ENCODE measurements around the gene ELFN1.

ELFN1 gene

DNA sequence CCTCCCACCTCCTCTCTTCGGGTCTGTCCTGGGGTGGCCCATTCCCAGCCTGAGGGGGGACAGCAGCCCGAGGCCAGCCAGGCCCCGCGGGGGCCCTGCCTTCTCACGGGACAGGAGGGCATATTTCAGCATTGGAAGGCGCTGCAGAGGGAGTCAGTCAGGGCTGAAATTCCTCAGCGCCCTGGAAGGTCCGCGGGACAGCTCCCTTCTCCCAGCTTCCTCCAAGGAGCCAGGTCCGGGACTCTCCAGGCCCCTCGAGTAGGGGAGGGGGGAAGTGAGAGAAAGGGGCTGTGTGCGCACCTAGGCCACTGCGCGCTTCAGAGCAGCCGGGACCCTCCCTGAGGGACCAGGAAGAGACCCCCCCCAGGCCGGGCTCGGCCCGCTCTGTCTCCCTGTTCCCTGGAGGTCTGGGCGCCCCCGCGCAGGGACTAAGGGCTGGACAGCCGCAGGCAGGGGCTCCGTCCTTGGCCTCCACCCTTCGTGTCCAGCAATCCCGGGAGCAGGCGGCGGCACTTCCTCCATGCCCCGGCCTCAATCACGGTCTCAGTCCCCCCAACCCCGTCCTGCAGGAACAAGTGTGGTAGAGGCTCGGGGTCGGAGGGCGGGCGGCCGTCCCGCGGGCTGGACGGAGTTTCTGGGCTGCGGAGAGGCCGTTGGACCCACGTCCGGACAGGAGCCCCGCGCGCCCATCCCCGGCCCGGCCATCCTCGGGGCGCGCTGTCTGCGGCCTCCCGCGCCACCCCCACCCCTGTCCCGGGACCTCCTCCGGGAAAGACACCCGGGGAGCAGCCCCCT is 6.0 kb upstream of the ELFN1 start:
- peak; percentile 59 for DNase-seq (ENCODE audit: low spot score)

DNA sequence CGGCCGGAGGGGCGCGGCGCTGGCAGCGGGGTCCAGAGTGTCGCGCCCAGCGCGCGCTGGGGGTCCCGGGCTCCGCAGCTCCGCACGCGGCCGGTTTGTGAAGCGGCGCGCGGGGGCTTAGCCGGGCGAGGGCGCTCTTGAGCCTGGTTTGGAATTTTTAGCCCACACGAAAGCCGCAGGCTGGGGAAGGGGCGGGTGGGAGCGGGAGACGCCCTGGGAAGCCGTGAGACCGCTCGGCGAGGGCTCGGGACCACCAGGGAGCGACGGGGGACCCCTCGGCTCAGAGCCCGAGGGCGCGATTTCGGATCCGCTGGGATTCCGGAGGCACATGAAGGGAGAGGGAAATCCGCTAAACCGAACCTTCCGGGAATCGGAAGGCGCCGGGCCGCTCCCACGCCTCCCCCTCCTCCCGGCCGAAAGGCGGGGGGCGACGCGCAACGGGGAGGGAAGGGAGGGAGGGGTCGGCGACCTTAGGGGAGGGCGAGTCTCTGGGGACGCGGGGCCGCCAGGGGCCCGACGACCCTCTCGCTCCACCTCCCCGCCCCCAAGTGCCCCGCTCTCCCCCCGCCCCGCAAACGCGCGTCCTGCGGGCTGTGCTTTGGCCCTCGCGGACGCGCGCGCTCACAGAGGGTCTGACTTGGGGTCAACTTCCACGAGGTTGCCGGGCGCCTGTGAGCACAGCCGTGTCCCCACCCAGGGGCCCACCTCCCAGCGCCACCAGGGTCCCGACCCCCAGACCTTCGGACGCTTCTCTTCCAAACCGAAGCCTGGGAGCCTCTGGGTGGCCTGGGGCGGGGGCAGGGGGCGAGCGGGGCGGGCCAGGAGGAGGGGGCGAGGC is 5.1 kb upstream of the ELFN1 start:
- peak; percentile 93 for DNase-seq (ENCODE audit: low spot score)

DNA sequence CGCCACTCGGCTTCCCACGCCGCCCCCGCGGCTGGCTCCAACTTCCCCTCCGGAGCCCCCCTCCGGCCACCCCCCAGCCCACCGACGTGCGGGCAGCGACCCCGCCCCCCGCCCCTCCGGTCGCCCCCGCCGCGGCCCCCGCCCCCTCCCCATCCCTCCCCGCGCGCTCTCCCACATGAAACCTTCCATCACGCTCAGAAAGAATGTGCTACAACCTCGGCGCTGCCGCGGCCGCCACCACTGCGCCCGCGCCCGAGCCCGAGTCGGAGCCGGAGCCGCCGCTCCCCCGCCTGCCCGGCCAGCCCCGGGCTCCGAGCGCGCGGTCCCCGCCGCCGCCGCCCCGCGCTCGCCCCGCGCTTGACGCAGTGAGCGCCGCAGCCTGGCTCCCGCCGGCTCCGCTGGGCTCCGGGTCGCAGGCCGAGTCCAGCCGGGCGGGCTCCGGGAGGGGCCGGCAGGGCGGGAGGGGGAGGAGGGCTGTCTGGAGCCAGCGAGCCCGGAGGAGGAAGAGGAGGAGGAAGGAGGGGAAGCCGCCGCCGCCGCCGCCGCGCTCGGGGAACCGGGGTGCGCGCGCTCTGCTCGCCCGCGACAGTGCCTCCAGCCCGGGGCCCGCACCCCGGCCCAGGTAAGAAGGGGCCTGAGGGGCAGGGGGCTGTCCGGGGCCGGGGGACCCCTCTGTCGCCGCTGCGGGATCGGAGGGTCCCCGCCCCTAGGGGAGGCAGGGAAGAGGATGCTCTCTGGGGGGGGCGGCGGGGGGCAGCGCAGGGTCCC is 4.3 kb upstream of the ELFN1 start:
- DNase-seq (ENCODE audit: low spot score): peak; percentile 73

DNA sequence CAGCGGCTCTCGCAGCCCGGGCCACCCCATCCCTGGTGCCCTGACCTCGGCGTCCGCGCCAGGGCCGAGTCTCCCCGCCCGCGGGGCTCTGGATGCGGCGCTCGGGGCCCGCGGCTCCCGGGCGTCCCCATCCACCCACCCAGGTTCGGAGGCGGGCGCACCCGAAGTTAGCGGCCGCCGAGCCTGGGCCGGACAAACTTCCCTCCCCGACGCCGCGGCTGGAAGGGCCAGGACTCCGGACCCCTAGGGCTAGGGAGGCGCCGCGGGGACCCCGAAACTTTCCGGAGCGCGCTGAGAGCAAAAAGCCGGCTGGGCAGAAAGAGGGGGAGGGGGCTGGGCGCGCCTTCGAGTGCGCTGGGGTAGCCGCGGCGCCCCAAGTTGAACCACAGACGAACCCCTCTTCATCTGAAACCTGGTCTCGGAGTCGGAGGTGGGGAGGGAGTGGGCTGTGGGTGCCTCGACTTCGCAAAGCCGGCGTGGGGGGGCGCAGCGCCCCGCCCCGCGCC is 3.7 kb upstream of the ELFN1 start:
- peak; percentile 65 for DNase-seq (ENCODE audit: low spot score)

DNA sequence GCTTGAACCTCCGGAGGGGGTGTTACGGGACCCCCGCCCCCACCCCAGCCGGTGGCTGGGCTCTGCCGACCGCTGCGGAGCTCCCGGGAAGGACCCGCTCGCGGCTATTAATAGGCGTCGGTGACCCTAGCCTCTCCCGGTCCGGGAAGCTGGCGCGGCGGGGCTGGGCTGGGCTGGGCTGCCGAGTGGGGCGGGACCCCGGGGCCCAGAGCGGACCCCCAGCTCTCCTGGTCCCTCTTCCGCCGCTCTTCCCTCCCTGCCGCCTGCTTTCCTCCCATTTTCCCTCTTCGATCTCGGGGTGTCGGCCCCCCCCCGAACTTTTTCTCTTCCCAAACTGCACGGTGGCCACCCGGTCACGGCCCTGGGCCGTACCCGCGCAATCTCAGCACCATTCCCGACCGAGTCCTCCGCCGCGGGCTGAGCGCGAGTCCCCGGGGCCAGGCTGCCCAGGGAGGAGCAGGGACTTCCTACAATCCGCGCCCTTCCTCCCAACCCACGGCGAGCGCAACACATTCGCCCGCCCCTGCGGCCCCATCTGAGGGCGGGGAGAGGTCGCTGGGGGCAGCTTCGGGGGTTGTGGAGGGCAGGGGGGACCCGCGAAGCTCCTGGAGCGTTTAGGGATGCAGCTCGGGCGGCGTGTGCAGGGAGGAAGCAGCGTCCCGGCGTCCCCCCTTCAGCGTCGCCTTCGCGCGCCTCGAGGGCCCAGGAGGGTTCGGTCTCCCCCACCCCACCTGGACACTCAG is 3.1 kb upstream of the ELFN1 start:
- DNase-seq (ENCODE audit: low spot score): peak; percentile 66

DNA sequence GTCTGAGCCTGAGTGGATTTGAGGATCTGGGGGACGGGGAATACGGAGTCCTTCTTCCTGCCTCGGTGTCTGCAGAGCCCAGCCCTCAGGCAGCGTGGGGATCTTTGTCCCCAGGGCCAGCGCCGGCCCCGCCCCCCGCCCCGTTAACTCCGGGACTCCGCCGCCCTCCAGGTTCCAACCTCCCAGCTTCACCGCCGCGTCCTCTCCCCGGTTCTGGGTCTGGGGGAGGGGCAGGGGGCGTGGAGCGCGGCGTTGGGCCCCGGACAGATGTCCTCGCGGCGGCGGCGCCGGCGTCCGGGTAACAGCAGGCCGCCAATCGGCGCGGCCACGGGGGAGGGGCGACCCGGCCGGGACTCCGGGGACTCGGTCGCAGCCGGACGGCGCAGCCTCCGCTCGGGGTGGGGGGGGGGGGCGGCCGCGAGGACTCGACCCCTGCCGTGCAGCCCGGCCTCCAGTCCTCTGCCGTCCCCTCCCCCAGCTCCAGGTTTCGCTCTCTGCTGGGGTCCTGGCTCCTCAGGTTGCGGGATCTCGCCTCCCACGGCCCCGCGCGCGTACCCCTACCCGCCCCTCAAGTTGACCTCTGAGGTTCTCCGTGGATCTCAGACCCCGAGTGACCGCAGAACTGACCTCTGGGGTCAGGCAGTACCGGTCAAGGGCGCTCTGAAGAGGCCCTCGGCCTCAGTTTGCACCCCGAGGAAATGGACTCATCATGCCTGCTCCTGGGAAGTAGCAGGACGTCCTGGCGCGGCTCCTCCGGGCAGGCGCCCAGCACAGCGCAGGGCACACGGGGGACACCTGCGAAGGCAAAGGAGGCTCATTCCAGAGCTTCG is 2.3 kb upstream of the ELFN1 start:
- DNase-seq (ENCODE audit: low spot score): peak; percentile 78

DNA sequence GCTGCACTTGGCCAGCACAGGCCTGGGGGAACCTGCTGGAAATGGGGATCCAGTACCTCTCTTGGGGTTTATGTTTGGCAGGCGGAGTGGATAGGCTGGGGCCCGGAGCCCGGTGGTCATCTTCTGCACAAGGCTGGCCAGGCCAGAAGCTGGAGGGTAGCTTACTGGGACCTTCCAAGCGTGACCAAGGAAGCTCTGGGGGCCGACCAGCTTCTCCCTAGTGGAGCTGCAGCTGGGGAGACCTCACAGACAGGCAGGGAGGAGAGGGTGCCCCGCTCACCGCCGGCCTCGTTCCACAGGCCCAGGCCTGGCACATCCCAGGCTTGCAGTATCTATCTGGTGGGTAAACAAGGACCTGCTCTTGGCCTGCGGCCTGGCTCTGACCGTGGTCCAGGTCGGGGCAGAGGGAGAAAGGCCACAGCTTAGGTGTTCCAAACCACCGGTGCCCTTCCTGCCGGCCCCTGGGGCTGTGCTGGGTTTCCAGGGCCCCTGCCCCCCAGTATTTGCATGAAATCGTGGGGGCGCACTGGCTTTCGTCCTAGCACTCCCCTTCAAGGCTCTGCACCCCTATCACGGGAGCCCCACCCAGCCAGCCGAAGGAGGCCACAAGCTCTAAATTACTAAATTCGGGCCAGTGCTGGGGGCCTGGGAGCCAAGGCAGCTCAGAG is 1.5 kb upstream of the ELFN1 start:
- DNase-seq (ENCODE audit: low spot score): peak; percentile 78

DNA sequence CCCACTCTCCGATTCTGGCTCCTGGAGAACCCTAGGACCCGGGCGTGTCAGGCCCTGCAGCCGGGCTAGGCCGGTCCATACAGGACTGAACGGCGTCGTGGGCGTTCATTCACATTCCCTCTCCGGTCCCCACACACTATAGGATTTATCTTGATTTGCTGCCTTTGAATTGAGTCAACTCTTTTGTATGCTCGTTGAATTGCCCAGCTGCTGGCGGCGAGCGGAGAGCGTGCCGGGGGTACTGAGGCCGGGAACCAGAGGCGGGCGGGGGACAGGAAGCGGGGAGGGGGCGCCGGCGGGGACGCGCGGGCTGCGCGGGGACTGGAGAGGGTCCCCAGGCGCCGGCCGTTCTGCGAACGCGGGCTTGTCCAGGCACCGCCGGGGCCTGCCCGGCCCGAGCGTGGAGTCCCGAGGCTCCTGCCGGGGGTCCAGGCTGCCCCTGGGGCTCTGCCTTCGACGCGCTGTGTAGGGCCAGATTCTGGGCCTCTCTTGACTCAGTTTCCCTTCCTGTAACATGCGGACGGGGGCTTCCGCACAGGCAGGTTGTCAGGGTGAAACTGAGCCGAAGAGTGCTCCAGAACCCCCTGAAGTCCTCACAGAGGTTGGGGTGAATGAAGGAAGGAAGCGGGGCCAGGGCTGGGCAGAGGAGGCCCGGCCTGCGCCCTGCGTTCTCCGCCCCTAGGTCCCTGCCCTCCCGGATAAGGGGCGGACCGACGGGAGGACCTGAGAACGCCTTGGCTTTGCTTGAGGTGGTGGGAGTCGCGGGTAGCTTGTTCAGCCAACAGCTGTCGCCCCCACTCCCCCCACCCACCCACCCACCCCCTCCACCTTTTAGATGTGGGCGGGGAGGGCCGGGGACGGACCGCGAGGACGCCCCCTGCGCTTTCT is 769 bp upstream of the ELFN1 start:
- no peak for DNase-seq (ENCODE audit: low spot score)

DNA sequence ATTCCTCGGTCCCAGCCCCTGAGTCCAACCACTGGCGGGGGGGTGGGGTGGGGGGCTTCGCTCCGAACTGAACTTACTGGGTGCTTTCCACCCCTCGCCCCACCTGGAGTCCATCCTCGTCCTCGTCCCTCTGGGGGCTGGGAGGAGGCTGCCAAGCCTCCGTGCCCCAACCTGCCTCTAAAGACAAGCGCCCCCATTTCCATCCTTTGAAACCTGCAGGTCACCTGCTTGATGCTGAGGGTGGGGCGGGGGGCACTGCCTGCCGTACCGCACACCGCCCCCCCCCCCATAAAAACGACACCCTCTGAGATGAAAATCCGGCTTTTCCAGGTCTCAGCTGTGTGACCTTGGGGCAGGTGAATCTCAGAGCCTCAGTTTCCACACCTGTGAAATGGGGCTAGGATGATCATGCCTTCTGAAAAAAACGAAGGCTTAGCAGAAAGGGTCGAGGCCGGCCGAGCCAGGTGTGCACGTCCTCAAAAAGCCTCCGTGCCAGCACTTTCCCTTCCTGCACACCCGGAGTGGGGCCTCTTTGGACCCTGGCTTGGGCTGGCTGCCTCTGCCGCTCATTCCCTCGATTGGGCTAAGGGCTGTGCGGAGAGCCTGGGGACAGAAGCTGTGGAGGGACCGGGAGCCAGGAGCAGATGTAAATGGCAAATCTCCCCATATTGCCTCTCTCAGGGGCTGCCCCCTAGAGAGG is 967 bp downstream of the ELFN1 start:
- DNase-seq (ENCODE audit: low spot score): peak; percentile 50

DNA sequence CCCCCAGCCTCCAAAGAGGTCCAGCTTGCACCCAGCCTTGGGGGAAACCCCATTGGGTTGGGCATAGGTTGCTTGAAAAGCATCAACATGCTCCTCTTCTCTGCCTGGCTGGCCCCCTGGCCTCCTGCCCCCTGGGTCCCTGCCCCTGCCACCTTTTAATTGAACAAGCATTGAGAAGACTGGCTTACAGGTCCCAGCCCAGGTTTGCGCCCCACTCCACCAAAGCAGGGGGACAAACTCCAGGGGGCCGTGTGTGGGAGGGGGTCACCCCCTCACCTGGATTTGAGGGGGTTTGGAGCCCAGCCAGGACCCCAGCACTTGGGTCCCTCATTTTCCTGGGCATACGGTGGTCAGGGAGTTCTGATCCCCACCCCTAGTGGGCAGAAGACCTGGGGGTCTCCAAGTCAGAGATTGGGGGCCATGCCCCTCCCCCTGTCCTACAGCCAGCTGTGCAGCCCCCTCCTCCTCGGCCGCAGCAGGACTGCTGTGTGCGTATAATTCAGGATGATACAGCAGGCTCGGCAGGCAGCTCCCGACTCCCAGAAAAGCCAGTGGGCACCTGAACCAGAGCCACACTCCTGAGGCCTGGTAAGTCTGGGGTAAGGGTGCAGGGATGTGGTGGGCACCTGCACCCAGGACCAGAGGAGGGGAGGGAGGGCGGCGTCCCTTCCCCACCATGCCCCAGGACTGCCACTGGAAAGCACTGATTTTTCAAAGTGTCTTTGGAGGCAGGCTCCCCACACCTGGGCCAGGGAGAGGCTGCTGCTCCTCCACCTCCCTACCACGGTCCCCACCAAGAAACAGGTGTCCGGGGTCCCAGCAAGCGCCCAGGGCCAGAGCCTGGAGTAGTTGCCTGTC is 1.7 kb downstream of the ELFN1 start:
- DNase-seq (ENCODE audit: low spot score): peak; percentile 43

DNA sequence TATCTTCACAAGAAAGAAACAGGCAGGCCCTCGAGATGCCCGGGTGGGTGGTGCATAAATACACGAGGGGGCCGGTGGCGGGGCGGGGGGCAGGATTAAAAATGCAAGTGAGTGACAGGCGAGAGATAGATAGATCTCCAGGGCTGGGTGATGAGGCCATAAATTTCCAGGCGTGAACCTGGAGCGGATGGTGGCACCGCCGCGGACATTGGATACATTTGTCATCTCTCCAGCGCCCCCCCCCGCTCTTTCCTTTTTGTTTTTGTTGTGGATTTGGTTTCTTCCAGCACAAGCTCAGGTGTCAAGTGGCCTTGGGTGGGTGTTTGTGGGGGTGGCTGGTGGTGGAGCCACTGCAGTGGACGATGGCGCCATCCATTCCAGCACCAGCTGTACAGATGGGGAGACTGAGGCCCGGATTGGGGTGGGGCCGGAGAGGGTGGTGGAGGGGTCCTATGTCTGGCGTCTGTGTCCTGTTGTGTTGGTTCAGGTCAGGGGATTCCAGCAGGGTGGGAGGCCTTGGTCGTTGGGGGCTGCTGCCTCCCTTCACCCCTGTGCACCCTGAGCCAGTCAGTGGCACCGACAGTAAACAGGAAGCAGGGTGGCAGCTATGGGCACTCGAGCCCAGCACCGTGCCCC is 2.9 kb downstream of the ELFN1 start:
- DNase-seq (ENCODE audit: low spot score): peak; percentile 41

DNA sequence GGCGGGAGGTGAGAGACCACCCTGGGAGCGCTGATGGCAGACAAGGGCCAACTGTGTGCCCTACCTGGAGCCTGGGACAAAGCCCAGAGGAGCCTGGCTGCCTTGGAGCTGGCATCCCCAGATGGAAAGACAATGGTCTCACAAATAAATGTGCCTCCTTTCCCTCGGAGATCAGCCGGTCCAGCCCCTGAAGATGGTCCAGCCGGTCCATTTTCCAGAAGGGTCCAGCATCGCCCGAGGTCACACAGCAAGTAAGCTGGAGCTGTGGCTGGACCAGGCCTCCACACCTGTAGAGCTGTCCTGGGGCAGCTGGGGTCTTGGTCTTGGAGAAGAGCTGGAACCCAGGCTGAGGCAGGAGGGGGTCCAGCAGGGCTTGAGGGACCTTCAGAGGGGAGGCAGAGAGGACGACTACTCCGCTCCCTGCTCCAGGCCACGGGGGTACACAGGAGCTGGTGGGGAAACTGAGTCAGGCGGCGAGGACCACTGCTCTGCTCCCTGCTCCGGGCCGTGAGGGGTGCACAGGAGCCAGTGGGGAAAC is 3.6 kb downstream of the ELFN1 start:
- no peak for DNase-seq (ENCODE audit: low spot score)

DNA sequence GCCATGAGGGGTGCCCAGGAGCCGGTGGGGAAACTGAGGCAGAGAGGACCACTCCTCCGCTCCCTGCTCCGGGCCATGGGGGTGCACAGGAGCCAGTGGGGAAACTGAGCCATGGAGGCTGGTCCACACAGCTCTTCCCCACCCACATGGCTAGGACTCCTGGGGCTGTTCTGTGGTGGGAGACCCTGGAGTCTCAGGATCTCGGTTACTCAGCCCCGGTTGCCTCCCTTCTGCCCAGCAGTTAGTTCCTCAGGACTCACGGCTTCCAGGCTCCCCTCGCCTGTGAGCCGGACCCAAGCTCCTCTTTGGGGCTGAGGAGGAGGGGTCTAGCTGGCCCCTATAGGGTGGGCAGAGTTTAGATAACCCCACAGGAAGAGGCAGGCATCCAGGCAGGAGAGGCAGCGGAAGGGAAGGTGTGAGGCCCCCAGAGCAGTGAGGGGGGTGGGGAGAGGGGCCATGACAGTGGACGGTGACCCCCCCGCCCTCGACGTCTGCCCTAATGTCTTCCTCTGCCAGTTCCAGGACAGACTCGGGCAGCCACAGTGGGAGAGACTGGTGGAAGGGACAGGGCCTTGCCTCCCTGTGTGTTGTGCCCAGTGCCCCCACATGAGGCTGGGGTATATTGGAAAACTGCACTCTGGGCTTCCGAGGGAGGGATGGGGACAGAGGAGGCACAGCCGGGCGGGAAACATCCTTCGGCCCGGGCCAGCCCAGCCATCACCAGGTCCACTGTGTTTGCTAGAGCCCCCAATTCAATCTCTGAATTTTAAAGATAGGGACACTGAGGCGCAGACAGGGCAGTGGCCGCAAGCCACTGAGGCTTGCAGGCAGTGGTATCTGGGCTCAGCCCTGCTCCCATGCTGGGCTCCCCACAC is 4.3 kb downstream of the ELFN1 start:
- DNase-seq (ENCODE audit: low spot score): peak; percentile 41

DNA sequence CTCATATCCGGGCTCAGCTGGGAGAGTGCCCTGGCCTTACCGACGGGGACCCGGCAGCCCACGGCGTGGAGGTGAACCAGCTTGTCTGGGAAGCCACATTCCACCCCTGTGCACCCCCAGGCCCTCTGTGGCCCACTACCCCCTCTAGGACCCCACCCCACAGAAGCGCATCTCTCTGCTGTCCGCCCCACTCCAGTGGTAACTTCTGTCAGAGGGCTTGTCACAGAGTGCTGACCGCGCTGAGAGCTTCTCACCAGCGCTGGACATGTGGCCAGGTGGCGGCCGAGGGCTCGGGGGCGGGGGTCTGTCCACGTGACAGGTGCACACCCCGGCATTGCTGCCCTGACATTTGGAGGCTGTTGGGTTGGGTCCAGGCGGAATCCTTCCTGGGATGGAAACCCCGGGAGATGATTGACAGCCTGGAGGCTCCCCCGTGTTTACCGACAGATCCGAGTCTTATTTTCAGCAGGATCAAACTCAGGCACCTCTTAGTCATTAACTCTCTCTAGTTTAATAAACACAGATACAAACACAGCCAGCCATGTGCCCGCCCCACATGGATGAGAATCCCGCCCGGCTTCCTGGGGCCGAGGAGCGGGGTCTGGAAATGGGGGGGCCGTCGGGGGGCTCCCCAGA is 5.1 kb downstream of the ELFN1 start:
- DNase-seq (ENCODE audit: low spot score): peak; percentile 43
